ENCODE measurements around the gene TAF5.
"Not testable (repeated sequence)": the region's sequence is repeated elsewhere in the genome, so short reads cannot be mapped to it uniquely, and the experiment has no call there.

The TAF5 gene

DNA sequence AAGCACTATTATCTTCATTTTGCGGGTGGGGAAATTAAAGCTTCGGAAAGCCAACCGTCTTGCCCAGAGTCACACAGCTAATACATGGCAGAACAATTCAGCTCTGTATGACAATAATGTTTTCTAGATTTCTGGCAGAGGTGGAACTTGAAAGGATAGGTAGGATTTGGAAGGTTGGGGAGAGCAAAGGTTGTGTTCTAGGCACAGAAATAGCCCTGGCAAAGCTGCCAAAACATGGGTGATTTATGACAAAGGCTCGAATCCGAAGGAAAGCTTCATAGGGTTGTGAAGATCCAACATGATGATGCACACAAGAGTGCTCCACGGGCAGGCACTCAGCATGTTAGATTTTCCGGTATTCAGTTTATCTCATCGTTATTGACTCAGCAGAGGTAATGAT is 47.8 kb downstream of the TAF5 start:
- no peak for DNase-seq

DNA sequence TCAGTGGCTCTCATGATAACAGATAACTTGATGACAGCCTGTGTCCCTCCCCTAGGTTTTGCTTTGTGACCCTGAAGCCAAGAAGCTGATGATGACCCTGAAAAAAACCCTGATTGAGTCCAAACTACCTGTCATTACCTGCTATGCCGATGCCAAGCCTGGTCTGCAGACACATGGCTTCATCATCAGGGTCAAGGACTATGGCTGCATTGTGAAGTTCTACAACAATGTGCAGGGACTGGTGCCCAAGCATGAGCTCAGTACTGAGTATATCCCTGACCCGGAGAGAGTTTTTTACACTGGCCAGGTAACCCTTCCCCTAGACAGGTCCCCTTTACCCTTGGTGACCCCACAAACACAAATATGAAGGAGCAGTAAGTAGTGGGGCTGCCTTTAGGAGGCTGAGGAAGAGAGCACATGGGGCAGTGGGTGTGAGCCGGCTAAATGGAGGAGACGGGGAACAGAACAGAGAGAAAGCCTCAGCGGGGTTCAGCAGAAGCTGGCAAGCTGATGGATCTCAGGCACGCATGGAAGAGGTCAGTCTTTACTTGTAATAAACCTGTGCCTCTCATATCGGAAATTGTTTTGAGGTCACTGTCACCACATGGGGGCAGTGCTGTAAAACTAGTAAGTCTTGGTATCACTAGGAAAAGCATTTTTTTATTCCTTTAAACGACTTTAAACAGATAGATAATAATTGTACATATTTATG is 48.8 kb downstream of the TAF5 start:
- DNase-seq = peak; percentile 20 to 32

DNA sequence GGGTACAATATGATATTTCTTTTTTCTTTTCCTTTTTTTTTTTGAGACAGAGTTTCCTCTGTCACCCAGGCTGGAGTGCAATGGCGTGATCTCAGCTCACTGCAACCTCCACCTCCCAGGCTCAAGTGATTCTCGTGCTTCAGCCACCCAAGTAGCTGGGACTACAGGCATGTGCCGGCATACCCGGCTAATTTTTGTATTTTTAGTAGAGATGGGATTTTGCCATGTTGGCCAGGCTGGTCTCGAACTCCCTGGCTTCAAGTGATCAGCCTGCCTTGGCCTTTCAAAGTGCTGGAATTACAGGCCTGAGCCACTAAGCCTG is 49.3 kb downstream of the TAF5 start:
- not testable (repeated sequence) for DNase-seq

DNA sequence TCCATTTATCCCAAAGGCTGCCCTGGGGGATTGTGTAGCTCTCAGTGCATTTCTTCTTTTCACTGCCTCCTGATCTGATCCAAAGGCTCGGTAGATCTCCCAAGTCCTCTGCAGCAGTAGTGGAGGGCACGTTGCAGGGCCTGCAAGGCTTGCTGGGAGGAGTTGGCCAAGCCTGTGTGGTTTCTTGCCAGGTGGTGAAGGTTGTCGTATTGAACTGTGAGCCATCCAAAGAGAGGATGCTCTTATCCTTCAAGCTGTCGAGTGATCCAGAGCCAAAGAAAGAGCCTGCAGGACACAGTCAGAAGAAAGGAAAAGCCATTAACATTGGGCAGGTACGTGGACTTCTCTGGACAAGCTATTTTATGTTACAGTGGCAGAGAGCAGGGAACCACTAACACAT is 49.8 kb downstream of the TAF5 start:
- no peak for DNase-seq

DNA sequence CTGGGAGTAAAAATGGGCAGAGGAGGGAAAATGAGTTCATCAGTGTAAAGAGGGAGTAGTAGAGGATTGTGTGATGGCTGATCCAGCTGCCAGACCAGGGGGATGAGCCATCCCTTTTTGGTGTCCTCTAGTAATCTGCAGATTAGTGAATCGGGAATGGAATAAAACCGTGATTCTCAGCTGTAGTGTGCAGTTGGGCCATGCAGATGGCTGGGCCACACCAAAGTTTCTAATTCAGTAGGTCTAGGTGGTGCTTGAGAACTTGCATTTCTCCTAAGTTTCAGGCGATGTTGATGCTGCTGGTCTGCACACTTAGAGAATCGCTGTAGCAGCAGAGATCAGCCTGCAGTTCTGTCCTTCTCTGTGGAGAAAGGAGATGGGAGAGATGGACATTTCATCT is 51.3 kb downstream of the TAF5 start:
- no peak for DNase-seq

DNA sequence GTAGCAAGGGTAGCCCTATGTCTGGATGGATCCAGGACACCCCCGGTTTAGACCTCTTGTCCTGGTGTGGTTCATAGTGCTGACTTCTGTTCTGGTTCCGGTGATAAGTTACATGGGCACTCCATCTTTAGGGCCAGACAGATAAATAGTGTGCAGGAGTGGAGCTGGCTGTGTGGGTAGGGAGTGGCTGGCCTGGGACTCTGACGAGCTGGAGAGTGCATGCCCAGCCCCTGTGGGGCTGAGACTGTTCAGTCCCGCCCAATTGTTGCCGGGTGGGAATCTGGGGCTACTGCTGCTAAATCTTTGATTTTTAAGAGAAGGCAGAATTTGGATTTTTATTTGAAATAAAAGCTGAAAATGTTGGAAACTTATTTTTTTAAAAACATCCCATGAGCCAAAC is 56.0 kb downstream of the TAF5 start:
- DNase-seq = no peak

DNA sequence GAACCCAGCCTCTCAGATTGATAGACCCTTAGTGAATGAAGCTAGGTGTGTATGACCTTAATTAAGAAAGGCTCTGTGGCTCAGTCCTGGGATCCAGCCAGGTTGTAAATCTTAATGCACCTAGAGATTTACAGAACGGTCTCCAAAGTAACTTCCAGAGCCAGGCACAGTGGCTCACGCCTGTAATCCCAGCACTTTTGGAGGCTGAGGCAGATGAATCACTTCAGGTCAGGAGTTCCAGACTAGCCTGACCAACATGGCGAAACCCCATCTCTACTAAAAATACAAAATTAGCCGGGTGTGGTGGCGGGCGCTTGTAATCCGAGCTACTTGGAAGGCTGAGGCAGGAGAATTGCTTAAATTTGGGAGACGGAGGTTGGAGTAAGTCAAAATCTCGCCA is 60.1 kb downstream of the TAF5 start:
- DNase-seq = no peak

DNA sequence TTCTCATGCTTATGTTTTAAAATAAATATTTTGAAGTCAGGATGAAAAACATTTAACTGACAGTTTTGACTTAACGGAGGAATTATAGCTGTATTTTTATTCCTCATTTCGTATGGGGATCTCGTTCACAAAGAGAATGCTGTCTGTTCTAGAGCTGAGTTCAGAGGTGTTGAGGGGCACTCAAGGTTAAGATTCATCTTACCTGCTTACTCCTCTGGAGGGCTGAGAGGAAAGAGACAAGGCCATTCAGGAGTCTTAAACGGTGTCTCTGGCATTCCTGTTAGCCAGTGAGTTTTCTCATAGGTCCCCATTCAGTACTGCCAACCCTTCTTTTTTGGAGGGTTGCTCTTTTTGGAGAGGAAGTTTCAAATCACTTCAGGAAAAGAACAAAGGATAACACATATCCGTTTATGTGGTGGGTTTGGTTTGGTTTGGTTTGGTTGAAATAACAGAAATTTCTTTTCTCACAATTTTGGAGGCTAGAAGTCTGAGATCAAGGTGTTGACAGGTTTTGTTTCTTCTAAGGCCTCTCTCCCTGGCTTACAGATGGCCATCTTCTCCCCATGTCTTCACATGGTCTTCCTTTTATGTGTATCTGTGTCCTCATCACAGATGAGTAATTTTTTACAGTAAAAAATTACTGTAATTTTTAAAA is 61.3 kb downstream of the TAF5 start:
- DNase-seq = no peak

DNA sequence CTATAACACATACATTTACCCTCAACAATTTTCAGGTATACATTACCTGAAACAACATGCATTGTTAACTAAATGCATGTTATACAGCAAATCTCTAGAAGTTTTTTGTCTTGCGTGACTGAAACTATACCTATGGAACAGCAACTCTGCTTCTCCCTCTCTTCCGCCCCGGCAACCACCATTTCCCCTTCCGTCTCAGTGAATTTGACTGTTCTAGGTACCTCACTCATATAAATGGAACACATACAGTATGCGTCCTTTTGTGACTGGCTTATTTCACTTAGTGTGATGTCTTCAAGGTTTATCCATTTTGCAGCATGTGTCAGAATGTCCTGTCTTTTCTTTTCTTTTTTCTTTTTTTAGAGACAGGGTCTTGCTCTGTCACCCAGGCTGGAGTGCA is 61.9 kb downstream of the TAF5 start:
- no peak for DNase-seq

DNA sequence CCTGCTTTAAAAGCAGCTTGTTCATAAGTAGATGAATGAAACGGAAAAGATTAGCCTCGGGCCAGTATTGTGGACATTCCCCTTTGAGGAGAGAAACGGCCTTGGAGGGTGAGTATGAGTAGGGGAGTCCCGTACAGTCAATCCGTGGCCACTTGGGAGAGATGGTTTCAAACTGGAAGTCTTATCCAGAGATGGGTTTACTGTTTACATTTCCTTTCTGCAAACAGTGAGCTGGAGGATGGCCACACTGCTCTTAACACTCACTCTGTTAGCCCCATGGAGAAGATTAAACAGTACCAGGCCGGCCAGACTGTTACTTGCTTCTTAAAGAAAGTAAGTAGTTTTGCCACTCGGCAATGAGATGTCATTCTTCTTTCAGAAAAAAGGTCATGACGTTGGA is 64.1 kb downstream of the TAF5 start:
- DNase-seq = no peak

DNA sequence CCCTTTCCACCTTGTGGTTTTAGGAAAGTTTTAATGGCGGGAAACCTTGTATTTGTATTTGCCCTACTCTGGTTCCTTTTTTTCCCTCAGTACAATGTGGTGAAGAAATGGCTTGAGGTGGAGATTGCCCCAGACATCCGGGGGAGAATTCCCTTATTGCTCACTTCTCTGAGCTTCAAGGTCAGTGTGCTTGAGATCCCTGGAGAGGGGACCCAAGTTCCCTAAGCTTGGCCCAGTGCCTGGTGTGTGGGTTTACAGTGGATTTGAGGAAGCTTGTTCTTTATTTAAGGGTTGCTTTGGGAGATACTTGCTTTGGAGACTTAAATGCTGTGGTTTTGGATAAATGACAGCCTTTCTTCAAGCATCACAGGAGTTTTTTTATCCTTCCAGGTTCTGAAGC is 66.1 kb downstream of the TAF5 start:
- DNase-seq = no peak
